ENCODE data around the gene NPAS3. TPM values are rescaled to one million over a fixed set of nuclear protein-coding genes. Genes with fewer than 3 reads are reported as not detected.

Gene NPAS3
- total RNA-seq, 2 donors from 2014 or later = 0.33 to 0.78 TPM

GRCh38 chr14:33349871-33350270, 411.2 kb downstream of the NPAS3 start:
- intact Hi-C loops (cut with DNase I) = no loop called here
- WGBS, 2 donors = 76 to 83% methylated on average over 10 of the region's 10 CpGs
- Histone ChIP-seq H3K4me1 (no peaks in the 10 kb centered on the region), H3K4me3 (no peak overlapping the region), H3K27ac (no peak overlapping the region), H3K27me3 (no peaks in the 10 kb centered on the region), H3K9me3 (no peaks in the 10 kb centered on the region), H3K36me3 (replicated peaks in 1 of 2; ENCODE audit: insufficient read depth in 1 of 2, low read depth in 2 of 2) (no peaks in the 10 kb centered on the region)
- ATAC-seq (no peak), DNase-seq (no peak)
- TF ChIP-seq POLR2A (IDR thresholded peaks at IDR 0.05) = no peak
- TF ChIP-seq, protein P1, sequence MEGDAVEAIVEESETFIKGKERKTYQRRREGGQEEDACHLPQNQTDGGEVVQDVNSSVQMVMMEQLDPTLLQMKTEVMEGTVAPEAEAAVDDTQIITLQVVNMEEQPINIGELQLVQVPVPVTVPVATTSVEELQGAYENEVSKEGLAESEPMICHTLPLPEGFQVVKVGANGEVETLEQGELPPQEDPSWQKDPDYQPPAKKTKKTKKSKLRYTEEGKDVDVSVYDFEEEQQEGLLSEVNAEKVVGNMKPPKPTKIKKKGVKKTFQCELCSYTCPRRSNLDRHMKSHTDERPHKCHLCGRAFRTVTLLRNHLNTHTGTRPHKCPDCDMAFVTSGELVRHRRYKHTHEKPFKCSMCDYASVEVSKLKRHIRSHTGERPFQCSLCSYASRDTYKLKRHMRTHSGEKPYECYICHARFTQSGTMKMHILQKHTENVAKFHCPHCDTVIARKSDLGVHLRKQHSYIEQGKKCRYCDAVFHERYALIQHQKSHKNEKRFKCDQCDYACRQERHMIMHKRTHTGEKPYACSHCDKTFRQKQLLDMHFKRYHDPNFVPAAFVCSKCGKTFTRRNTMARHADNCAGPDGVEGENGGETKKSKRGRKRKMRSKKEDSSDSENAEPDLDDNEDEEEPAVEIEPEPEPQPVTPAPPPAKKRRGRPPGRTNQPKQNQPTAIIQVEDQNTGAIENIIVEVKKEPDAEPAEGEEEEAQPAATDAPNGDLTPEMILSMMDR (IDR thresholded peaks at IDR 0.05) = no peak

DNA sequence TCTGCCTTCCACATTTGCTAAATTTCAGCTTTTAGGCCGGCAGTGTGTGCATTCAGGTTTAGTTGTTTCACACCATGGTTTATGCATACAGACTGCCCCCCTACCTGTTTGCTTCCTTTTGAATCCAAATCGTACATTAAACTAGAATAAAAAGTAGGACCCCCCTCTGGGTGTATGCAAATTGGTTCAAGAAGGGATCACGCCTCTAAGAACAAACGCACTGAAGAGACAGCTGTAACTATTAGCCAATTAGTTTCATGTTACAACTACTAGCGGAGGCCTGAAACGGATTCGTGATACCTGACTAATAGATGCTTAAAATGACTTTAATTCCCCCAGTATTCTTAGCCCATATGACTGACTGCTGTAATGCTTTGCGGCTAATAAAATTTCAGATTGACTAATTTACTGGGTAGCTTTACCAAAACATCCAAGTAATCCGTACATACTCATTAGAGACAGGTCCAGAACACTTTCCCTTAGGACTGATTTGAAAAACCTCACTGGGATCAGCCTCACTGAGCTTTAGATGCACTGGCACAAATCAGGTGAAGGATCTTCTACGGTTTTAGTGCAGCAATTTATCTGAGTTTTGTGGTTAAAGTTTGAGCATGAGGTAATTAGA, 411.8 kb downstream of the NPAS3 start:
- intact Hi-C loops (cut with DNase I) = no loop called here
- TF ChIP-seq, protein P1 (IDR thresholded peaks at IDR 0.05) = no peak
- no peak for TF ChIP-seq POLR2A (IDR thresholded peaks at IDR 0.05)
- Histone ChIP-seq H3K4me1 (no peaks in the 10 kb centered on the region), H3K27me3 (no peaks in the 10 kb centered on the region), H3K9me3 (no peaks in the 10 kb centered on the region), H3K4me3 (no peak overlapping the region), H3K27ac (no peak overlapping the region), H3K36me3 (replicated peaks in 1 of 2; ENCODE audit: insufficient read depth in 1 of 2, low read depth in 2 of 2) (no peaks in the 10 kb centered on the region)
- ATAC-seq (no peak), DNase-seq (no peak)
- 69 to 74% methylated on average over 10 of the region's 10 CpGs for WGBS, 2 donors

DNA sequence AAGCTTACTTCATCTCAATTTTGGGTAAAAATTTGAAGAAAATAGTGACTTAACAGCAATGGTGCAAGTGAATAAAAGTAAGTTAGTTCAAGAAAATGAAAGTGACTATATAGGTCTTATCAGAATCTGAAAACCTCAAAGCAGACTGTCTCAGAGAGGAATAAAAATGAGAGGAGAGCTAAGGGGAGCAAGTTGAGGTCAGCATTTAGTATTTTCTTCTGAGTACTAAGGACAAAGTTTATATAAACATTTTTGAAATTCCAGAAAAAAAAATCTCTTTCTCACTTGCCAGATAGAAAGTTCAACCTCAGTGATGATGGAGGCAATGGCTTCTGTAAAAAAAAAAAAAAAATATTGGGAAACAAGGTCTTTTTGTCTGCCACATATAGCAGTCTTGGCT, 414.1 kb downstream of the NPAS3 start:
- Histone ChIP-seq H3K9me3 (no peaks in the 10 kb centered on the region), H3K27me3 (no peaks in the 10 kb centered on the region), H3K4me3 (no peak overlapping the region), H3K27ac (no peak overlapping the region), H3K4me1 (no peaks in the 10 kb centered on the region), H3K36me3 (replicated peaks in 1 of 2; ENCODE audit: insufficient read depth in 1 of 2, low read depth in 2 of 2) (no peaks in the 10 kb centered on the region)
- no peak for DNase-seq
- intact Hi-C loops (cut with DNase I) = no loop called here
- ATAC-seq = no peak
- no peak for TF ChIP-seq POLR2A (IDR thresholded peaks at IDR 0.05)
- TF ChIP-seq, protein P1 (IDR thresholded peaks at IDR 0.05) = no peak

DNA sequence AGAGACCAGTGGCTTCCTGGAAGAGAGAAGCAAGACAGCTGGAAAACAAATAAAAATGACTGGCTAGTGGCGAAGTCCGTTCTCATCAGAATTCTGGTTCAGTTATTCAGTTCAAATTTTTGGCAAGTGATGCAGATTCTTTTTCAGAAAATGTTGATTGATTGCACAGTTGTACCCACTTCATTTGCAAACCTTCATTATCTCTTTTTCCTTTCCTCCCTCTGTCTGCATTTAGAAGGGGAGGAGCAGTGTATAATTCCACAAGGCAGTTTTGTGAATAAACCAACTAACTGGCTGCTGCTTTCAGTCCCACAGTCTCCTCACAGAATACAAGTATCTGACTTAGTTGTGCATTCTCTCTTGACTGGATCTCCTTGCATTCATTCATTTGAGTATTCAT, 417.5 kb downstream of the NPAS3 start:
- Histone ChIP-seq H3K4me3 (no peak overlapping the region), H3K27me3 (no peaks in the 10 kb centered on the region), H3K4me1 (no peaks in the 10 kb centered on the region), H3K27ac (no peak overlapping the region), H3K36me3 (replicated peaks in 1 of 2; ENCODE audit: insufficient read depth in 1 of 2, low read depth in 2 of 2) (no peaks in the 10 kb centered on the region), H3K9me3 (no peaks in the 10 kb centered on the region)
- intact Hi-C loops (cut with DNase I) = no loop called here
- ATAC-seq (no peak), DNase-seq (no peak)
- WGBS, 2 donors = 83 to 91% methylated on average over 2 of the region's 2 CpGs
- no peak for TF ChIP-seq POLR2A (IDR thresholded peaks at IDR 0.05)
- TF ChIP-seq, protein P1 (IDR thresholded peaks at IDR 0.05) = no peak
